ENCODE data around the gene RPUSD2. TPM values are rescaled to one million over a fixed set of nuclear protein-coding genes. Genes with fewer than 3 reads are reported as not detected.

The RPUSD2 gene
- polyA plus RNA-seq, 5 donors: 6.3 to 11.1 (median 7.9) TPM

DNA sequence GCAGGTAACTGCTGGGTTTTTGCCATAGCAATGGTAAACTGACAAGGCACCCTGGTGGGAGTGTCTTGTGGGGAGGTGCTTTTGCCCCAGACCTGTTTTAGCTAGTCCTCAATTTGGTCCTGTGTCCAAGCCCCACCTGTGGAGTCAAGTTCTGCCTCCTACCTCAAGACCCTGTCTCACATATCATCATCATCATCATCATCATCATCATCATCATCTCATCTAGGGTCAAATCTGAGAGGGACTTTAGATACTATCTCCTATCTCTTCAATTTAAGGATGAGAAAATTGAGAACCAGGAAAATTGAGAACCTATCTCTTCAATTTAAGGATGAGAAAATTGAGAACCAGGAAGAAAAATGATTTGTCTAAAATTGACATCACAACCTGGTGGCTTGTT, 34.8 kb downstream of the RPUSD2 start:
- DNase-seq: no peak

DNA sequence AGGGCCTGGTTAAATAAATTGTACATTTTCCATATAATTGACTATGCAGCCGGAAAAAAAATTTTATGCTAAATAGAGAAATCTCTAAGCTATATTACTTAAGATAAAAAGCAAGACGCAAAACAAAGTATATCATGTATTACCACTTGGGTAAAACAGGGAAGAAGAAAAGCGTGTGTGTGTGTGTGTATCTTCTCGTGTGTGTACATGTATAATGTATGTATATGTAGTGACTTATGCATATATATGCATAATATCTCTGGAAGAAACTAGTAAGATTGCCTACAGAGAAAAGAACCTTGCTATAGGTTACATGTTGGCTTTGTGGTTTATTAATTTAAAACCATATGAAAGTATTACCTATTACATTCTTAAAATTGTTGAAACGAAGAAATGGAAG, 44.0 kb downstream of the RPUSD2 start:
- no peak for DNase-seq

DNA sequence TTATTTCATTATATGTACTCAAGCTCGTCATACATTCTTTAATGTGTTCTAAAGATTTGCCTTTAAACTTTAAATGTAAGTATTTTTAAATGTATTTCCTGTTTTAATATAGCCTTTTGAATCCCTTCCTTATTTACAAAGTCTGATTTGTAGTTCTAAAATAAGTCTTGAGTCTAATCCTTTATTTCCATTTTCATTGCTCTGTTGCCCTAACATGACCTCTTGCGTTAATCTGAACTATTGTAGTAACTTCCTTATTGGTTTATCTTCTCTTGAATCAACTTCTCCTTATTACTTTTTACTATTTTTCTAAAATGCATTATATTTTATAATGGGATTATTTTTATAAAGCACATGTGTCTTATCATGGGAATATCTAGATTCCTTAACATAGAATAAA, 48.9 kb downstream of the RPUSD2 start:
- no peak for DNase-seq

DNA sequence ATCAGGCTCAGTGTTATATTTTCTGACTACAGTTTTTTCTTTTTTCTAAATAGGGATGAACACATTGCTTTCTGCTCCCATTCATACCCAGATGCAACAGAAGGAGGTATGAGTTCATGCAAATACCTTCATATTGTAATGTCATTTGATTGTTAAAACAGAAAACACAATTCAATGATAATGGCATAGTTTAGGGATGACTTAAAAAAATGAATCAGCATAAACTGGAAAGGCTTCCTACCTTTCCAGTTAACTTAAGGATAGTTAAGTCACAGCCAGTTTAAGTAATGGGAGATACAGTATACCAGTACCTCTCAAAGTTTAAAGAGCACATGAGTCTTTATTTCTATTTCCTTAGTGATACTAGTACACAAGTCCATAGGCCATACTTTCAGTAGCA, 49.8 kb downstream of the RPUSD2 start:
- no peak for DNase-seq

DNA sequence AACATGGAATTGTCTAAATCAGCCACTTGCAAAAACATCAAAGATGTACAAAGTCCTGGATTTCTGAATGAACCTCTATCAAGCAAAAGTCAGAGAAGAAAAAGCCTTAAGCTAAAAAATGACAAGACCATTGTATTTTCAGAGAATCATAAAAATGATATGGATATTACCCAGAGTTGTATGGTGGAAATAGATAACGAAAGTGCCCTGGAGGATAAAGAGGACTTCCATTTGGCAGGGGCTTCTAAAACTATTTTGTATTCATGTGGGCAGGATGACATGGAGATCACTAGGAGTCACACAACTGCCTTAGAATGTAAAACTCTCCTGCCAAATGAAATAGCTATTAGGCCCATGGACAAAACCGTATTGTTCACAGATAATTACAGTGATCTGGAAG, 54.3 kb downstream of the RPUSD2 start:
- no peak for DNase-seq

Other genes with a start within 250 kb of the RPUSD2 start
- gene INAFM2, start 245.6 kb upstream of the RPUSD2 start, polyA plus RNA-seq (ENCODE audit: insufficient read depth in 1 of 5, insufficient read length in 5 of 5, low replicate concordance in 1 of 5): 10 to 100 TPM; 20.8 to 26.1 (median 22.0) TPM
- gene CCDC9B, start 228.4 kb upstream of the RPUSD2 start, polyA plus RNA-seq (ENCODE audit: insufficient read depth in 1 of 5, insufficient read length in 5 of 5, low replicate concordance in 1 of 5): 1 to 10 TPM; 5.1 to 9.7 (median 6.2) TPM
- 1 to 10 TPM in 1 of 5 donors, not detected in 4; 1.8 TPM for gene PHGR1, start 218.3 kb upstream of the RPUSD2 start, polyA plus RNA-seq (ENCODE audit: insufficient read depth in 1 of 5, insufficient read length in 5 of 5, low replicate concordance in 1 of 5)
- 1 to 10 TPM; 1.1 to 3.3 (median 1.4) TPM for gene DISP2, start 211.1 kb upstream of the RPUSD2 start, polyA plus RNA-seq (ENCODE audit: insufficient read depth in 1 of 5, insufficient read length in 5 of 5, low replicate concordance in 1 of 5)
- gene KNSTRN, start 186.6 kb upstream of the RPUSD2 start, polyA plus RNA-seq (ENCODE audit: insufficient read depth in 1 of 5, insufficient read length in 5 of 5, low replicate concordance in 1 of 5): 10 to 100 TPM; 22.7 to 48.8 (median 33.0) TPM
- gene IVD, start 163.5 kb upstream of the RPUSD2 start, polyA plus RNA-seq (ENCODE audit: insufficient read depth in 1 of 5, insufficient read length in 5 of 5, low replicate concordance in 1 of 5): 100 to 1,000 TPM in 3 of 5 donors, 10 to 100 TPM in 2; 87.7 to 120 (median 113) TPM
- gene BAHD1, start 128.3 kb upstream of the RPUSD2 start, polyA plus RNA-seq (ENCODE audit: insufficient read depth in 1 of 5, insufficient read length in 5 of 5, low replicate concordance in 1 of 5): 10 to 100 TPM; 10.4 to 16.6 (median 13.5) TPM
- 10 to 100 TPM; 31.6 to 48.8 (median 39.3) TPM for gene CHST14, start 98.3 kb upstream of the RPUSD2 start, polyA plus RNA-seq (ENCODE audit: insufficient read depth in 1 of 5, insufficient read length in 5 of 5, low replicate concordance in 1 of 5)
- 10 to 100 TPM; 24.9 to 31.4 (median 25.7) TPM for gene CCDC32, start 4.3 kb upstream of the RPUSD2 start, polyA plus RNA-seq (ENCODE audit: insufficient read depth in 1 of 5, insufficient read length in 5 of 5, low replicate concordance in 1 of 5)
- gene KNL1, start 24.9 kb downstream of the RPUSD2 start, polyA plus RNA-seq (ENCODE audit: insufficient read depth in 1 of 5, insufficient read length in 5 of 5, low replicate concordance in 1 of 5): 10 to 100 TPM in 4 of 5 donors, 1 to 10 TPM in 1; 9.3 to 43.3 (median 19.7) TPM
- gene RAD51, start 125.9 kb downstream of the RPUSD2 start, polyA plus RNA-seq (ENCODE audit: insufficient read depth in 1 of 5, insufficient read length in 5 of 5, low replicate concordance in 1 of 5): 10 to 100 TPM in 3 of 5 donors, 1 to 10 TPM in 2; 9.2 to 18.5 (median 12.2) TPM
- gene RMDN3, start 186.0 kb downstream of the RPUSD2 start, polyA plus RNA-seq (ENCODE audit: insufficient read depth in 1 of 5, insufficient read length in 5 of 5, low replicate concordance in 1 of 5): 10 to 100 TPM; 28.9 to 39.0 (median 31.4) TPM
- gene GCHFR, start 194.8 kb downstream of the RPUSD2 start, polyA plus RNA-seq (ENCODE audit: insufficient read depth in 1 of 5, insufficient read length in 5 of 5, low replicate concordance in 1 of 5): 10 to 100 TPM; 11.5 to 18.8 (median 13.8) TPM
- gene C15orf62, start 200.7 kb downstream of the RPUSD2 start, polyA plus RNA-seq (ENCODE audit: insufficient read depth in 1 of 5, insufficient read length in 5 of 5, low replicate concordance in 1 of 5): 1 to 10 TPM; 2.6 to 4.6 (median 3.8) TPM
- 10 to 100 TPM; 26.2 to 32.5 (median 31.9) TPM for gene ZFYVE19, start 237.8 kb downstream of the RPUSD2 start, polyA plus RNA-seq (ENCODE audit: insufficient read depth in 1 of 5, insufficient read length in 5 of 5, low replicate concordance in 1 of 5)
- 10 to 100 TPM; 37.2 to 44.9 (median 41.9) TPM for gene DNAJC17, start 238.2 kb downstream of the RPUSD2 start, polyA plus RNA-seq (ENCODE audit: insufficient read depth in 1 of 5, insufficient read length in 5 of 5, low replicate concordance in 1 of 5)

All from right lung (tissue), 5 donors.